GM13976 (cell line): ENCODE measurements around the gene CD69.

Experiments used
- DNase-seq: peaks from one replicate; pipeline ENCODE4 v3.0.0; 2012; ENCODE audit warnings: low spot score
- CTCF ChIP-seq: IDR thresholded peaks from 2 replicates; pipeline ENCODE4 v1.5.1; 2012; ENCODE audit warnings: borderline replicate concordance, mild to moderate bottlenecking; ENCODE audit not compliant: insufficient read depth; ENCODE audit errors: extremely low read depth, missing control alignments, control extremely low read depth
- in situ Hi-C: fragments of 300-500 bp; cut with MboI; formaldehyde crosslinking; loops from one replicate; pipeline ENCODE4 v1.12.0; 2022; ENCODE audit warnings: low sequenced_read_pairs, mixed read lengths, inconsistent platforms; ENCODE audit not compliant: unreplicated experiment

Gene CD69

GRCh38 chr12:9762369-9762768 is 1.7 kb upstream of the CD69 start:
- in situ Hi-C loops: no loop called here

GRCh38 chr12:9761419-9761781 is 699 bp upstream of the CD69 start:
- no peak for DNase-seq
- TF ChIP-seq CTCF: no peak
- in situ Hi-C loops: no loop called here

More at GRCh38 chr12:9762369-9762768, 1.7 kb upstream of the CD69 start:
- no peak for TF ChIP-seq CTCF
- no peak for DNase-seq

- no peak for DNase-seq
- TF ChIP-seq CTCF: no peak
- in situ Hi-C loops: no loop called here
Measured at GRCh38 chr12:9760120-9760519, 581 bp downstream of the CD69 start.

GRCh38 chr12:9759694-9760093 is 1.0 kb downstream of the CD69 start:
- in situ Hi-C loops: no loop called here
- DNase-seq: no peak
- no peak for TF ChIP-seq CTCF

- DNase-seq: no peak
- TF ChIP-seq CTCF: no peak
- in situ Hi-C loops: no loop called here
Measured at GRCh38 chr12:9758119-9758518, 2.6 kb downstream of the CD69 start.

GRCh38 chr12:9757433-9758025 is 3.2 kb downstream of the CD69 start:
- in situ Hi-C loops: no loop called here
- TF ChIP-seq CTCF: no peak
- no peak for DNase-seq
